GM19240 (cell line): Measurements from ENCODE around the gene RNF166.
A peak's percentile ranks its signal among the peaks of the same experiment; 100 is the strongest.

ENCODE experiments used
- DNase-seq: peaks from one replicate; pipeline ENCODE4 v3.0.0; 2011; ENCODE audit warnings: low spot score; ENCODE audit not compliant: insufficient read length

Gene RNF166

GRCh38 chr16:88693420-88694177, 12.6 kb downstream of the RNF166 start:
- DNase-seq, result no peak

DNA sequence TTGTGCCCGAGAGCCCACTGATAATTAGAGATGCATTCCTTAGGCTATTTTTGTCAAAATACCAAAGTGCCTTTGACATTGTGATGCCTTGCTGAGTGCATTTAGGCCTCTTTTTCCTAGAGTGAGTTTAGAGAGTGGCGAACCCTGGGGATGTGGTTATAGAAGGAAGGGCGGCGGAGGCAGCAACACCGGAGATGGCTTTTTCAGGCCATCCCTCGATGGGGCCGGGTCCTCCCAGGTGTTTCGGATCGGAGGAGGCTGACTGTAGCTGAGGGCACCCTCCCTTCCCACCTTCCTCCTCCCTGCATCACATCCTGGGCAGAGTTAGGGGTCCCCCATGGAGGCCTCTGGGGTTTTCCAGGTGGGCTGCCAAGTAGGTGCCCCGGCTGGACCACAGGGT, 13.3 kb downstream of the RNF166 start:
- no peak for DNase-seq

GRCh38 chr16:88691924-88692560, 14.2 kb downstream of the RNF166 start:
- no peak for DNase-seq

- no peak for DNase-seq
Observed at GRCh38 chr16:88691129-88691813, 14.9 kb downstream of the RNF166 start.

DNA sequence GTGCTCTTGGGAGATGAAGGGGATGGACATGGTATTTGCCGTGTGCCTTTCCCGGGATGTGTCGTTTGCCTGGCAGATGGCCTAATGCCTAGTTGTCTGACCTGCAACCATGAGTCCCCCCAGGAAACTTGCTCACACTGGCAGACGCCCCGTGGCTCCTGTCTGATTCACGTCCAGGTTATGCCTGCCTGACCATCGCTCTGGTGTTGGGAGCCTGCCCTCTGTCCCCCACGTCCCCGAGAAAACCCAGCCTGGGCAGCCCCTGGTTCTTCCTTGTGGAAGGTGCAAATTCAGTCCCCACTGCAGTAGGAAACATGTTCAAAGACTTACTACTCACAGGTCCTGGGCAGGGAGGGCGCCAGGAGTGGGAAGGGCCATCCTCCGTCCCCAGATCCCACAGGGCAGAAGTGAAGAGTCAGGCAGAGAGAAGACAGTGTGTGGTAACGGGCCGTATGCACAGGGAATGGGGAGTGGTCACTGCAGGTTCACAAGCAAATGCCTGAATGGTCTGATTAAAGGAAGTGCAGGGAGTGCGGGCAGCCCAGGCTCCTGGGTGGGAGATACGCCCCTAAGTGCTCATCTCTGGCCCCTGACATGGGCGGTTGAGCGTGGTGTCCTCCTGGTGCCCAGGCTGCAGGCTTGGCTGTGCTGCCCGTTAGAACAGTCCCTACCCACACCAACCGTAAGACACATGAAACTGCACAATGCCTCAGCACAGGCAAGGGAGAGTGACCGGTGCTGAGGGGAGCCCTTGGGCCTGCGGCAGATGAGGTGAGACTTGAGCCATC, 15.7 kb downstream of the RNF166 start:
- no peak for DNase-seq

- no peak for DNase-seq
Observed at GRCh38 chr16:88688013-88688778, 18.0 kb downstream of the RNF166 start.

DNA sequence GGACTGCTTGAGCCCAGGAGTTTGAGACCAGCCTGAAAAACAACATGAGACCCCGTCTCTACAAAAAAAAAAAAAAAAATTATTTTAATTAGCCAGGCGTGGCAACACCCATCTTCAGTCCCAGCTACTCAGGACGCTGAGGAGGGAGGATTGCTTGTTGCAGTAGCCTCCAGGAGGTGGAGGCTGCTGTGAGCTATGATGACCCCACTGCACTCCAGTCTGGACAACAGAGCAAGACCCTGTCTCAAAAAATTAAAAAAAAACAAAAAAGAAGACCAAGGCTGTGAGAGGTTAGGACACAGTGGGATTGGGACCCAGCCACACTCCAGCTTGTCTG, 18.6 kb downstream of the RNF166 start:
- no peak for DNase-seq

- DNase-seq, result no peak
Observed at GRCh38 chr16:88687254-88687576, 19.0 kb downstream of the RNF166 start.

DNA sequence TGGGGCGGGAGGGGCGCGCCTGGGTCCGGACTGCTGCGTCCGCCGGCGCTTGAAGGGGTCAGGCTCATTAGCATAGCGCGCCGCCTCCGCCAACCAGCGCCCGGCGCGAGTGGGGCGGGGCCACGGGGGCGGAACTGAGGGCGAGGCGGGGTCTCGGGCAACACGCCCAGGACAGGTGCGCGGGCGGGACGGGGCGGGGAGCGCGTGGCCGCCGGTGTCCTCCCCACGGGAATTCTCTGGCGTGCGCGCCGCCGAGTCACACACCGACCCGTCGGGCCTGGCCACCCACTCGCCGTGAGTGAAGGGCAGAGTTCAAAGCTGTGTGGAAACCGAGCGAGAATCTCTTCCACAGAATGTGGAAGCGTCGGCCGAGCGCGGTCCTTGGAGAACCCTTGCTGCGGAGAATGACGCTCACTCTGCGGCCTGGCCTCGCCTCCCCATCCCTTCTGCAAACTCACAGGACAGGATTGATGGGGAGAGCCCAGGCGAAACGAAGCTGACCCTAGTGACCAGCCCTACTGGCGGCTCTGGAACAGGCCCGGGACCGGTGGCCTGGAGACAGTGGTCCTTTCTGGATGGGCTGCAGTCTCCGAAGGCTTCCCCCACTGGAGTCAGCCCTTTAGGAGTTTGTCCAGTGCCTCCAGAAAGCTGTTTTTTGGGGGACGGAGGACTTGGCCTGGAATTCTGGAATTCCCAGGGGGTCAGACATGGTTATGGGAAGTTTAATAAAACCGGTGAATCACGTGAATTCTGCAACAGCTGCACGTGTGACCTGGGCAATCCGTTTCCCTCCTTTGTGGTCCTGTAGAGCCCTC, 19.6 kb downstream of the RNF166 start, which contains the start of gene SNAI3:
Gene SNAI3 (minus strand): TSS at position 69 of the 815 bp plus-strand sequence. CDS start 101 bp downstream, outside the sequence.
- peak; percentile 94 for DNase-seq

DNA sequence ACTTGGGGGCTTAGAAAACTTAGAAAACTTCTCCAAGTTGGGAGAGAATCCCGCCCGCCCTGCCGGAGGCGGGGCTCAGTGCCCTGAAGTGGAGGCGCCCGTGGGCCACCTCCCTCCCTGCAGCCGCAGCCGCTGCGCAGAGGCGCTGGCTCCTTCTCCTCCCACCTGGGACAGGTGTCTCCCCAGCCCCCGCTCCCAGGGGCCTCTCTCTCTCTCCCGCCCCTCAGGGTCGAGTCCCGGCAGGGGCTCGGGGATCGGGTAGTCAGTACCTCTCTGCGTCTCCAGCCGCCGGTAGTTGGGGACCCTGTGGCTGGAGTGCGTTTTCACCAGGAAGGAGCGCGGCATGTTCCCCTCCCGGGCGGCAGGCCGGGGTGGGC, 20.2 kb downstream of the RNF166 start:
- no peak for DNase-seq

- DNase-seq, result no peak
Observed at GRCh38 chr16:88685156-88686061, 20.8 kb downstream of the RNF166 start.

- no peak for DNase-seq
Observed at GRCh38 chr16:88684569-88685155, 21.5 kb downstream of the RNF166 start.

- DNase-seq, result peak; percentile 92
Observed at GRCh38 chr16:88681709-88682451, 24.3 kb downstream of the RNF166 start.

- DNase-seq, result no peak
Observed at GRCh38 chr16:88681084-88681680, 25.0 kb downstream of the RNF166 start.

DNA sequence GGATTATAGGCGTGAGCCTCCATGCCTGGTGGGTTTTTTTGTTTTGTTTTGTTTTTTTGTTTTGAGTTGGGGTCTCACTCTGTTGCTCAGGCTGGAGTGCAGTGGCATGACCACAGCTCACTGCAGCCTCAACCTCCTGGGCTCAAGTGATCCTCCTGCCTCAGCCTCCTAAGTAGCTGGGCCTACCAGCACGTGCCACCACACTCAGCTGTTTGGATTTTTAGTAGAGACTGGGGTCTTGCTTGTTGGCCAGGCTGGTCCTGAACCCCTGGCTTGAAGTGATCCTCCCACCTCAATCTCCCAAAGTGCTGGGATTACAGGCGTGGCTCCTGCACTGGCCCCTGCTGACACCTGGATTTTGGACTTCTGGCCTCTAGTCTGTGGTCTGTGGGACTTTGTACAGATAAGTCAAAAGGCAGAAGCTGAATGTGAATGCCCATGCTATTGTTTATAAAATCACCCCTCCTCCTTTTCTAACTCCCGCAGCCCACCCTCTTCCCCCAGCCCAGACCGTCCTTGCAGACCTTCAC, 25.6 kb downstream of the RNF166 start:
- no peak for DNase-seq

DNA sequence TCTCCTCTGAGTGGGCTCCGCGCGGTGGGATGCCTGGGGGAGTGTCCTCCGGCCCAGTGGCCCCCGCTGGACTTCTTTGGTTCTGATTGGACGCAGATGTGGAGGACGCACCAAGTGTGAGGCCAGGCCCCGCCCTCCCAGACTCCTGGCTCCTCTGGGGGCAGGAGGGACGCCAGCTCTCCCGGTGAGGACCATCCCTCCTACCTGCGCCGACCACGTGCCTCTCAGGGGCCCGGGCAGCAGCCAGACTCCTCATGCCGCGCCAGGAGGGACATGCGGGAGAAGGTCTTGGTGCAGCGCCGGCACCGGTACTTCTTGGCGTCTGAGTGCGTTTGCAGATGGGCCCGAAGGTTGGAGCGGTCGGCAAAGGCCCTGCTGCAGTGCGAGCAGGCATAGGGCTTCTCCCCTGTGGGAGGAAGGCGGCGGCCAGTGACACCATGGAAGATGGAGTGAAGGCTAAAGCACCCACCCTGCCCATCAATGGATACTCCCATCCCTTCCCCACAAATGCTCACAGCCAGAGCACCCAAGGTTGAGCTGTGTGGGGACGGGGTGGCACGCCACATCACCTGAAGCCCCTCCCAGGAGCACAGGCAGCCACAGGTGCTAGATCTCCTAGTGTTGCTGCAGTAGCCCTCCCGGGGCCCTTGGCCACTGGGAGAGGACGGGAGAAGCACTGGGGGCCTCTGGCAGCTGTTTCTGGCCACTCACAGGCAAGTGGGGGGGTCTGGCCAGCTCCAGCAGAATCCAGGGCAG, 27.8 kb downstream of the RNF166 start:
- DNase-seq, result no peak

DNA sequence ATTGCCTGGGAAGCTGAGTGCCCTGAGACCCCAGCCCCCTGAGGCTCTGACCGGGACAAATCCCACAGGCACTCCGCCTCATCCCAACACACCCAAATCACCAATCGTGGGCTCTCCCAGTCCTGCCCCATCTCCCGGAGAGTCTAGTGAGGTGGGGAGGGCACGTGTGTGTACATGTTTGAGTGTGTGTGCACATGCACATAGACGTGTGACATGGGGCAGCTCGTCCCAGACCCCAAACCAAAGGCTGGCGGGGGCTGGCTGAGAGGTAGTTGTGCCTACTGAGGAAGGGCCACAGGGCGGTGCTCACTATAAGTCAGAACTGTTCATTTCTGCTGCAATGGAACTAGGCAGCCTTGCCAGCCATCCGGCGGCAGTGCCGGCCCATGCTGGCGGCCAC, 28.5 kb downstream of the RNF166 start:
- DNase-seq, result no peak
